HEK293T (cell line): ENCODE results near the gene SNRNP70.

Experiments used
- FOXA1 ChIP-seq: fragments of 450-650 bp; IDR thresholded peaks from 2 replicates; pipeline ENCODE4 v1.6.1; 2016; ENCODE audit warnings: mild to moderate bottlenecking
- SP1 ChIP-seq: fragments of 450-650 bp; IDR thresholded peaks from 2 replicates; pipeline ENCODE4 v1.6.1; 2017
- SUZ12 ChIP-seq: fragments of 450-650 bp; IDR thresholded peaks from 2 replicates; pipeline ENCODE4 v1.6.1; 2016; ENCODE audit warnings: mild to moderate bottlenecking

- TF ChIP-seq FOXA1 (no peak), SUZ12 (no peak), SP1 (no peak)
These were observed 39.9 kb downstream of the SNRNP70 start for GRCh38 chr19:49125025-49125731.
